Mononuclear cell (primary cell): Measurements from ENCODE around the gene ANKRD33B. TPM values are rescaled to one million over a fixed set of nuclear protein-coding genes. Genes with fewer than 3 reads are reported as not detected.

Source experiments
- H3K27me3 ChIP-seq: 2 replicates; pipeline ENCODE4 v1.6.0; 2011; ENCODE audit warnings: low read length, control low read depth; ENCODE audit not compliant: insufficient read depth
- H3K4me1 ChIP-seq: 2 replicates; pipeline ENCODE4 v1.5.1; 2011; ENCODE audit warnings: mild to moderate bottlenecking, low read length, control low read depth; ENCODE audit not compliant: insufficient read depth
- H3K4me3 ChIP-seq: 2 replicates; pipeline ENCODE4 v1.5.1; 2011; ENCODE audit warnings: mild to moderate bottlenecking, low read length, moderate library complexity
- H3K9me3 ChIP-seq: 2 replicates; pipeline ENCODE4 v1.5.1; 2011; ENCODE audit warnings: low read depth, mild to moderate bottlenecking, control low read depth, low read length
- total RNA-seq: library from RNA; depleted of rRNA; stranded (reverse); fragments of >200 nt; gene quantifications from one replicate; pipeline ENCODE4 v1.2.3, GENCODE V29; 2012

The ANKRD33B gene
- total RNA-seq, 1 donor, result 2.7 TPM

- Histone ChIP-seq H3K4me3 (no peak overlapping the region), H3K4me1 (peaks cover 15% of the 10 kb centered on the region), H3K27me3 (no peaks in the 10 kb centered on the region), H3K9me3 (no peaks in the 10 kb centered on the region)
These were observed 85.2 kb downstream of the ANKRD33B start for GRCh38 chr5:10648806-10649665.

DNA sequence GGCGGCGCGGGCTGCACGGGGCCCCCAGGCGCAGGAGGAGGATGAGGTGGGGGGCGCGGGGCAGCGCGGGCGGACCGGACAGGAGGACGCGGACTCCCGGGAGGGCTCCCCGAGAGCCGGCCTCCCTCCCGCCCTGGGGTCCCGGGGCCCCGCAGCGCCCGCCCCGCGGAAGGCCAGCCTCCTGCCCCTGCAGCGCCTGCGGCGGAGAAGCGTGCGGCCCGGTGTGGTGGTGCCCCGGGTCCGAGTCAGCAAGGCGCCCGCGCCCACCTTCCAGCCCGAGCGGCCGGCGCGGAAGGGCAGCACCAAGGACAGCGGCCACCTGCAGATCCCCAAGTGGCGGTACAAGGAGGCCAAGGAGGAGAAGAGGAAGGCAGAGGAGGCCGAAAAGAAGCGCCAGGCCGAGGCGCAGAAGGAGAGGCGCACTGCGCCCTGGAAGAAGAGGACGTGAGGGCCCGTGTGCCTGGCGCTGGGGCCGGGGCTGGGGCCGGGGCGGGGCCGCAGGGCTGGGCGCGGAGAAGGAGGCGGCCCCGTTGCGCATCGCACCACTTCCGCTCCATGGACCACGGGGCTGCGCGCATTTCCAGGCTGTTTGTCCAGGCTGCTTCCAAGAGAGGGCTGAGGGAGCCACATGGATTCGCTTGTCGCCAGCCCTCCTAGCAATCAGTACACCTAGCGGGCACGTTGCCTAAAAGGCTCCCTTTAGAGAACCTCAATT lies 86.0 kb downstream of the ANKRD33B start:
- no peak overlapping the region for H3K4me3 ChIP-seq
- peaks cover 8% of the 10 kb centered on the region for H3K4me1 ChIP-seq
- no peaks in the 10 kb centered on the region for H3K27me3 ChIP-seq
- H3K9me3 ChIP-seq, result no peaks in the 10 kb centered on the region

DNA sequence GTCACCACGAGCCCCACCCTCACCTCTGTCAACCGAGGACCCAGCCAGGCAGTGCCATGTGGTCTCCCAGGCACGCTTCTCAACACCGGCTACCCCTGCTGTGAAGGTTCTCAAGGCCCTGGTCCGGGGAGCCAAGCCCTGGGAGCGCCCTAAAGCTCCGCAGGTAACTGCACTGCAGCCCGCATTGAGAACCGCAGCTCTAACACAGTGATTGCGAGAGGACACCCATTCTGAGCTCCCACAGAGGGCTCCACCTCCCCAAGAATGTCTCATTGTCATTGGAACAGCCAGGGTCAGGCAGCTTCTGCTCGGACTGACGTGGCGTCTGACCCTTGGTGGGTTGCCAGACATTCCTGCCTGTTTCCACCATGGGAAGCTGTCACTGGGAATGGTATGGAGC lies 88.3 kb downstream of the ANKRD33B start:
- no peak overlapping the region for H3K4me3 ChIP-seq
- no peaks in the 10 kb centered on the region for H3K9me3 ChIP-seq
- no peaks in the 10 kb centered on the region for H3K27me3 ChIP-seq
- no peaks in the 10 kb centered on the region for H3K4me1 ChIP-seq

GRCh38 chr5:10652606-10653005 lies 88.7 kb downstream of the ANKRD33B start:
- Histone ChIP-seq H3K27me3 (no peaks in the 10 kb centered on the region), H3K4me1 (no peaks in the 10 kb centered on the region), H3K9me3 (no peaks in the 10 kb centered on the region), H3K4me3 (no peak overlapping the region)

DNA sequence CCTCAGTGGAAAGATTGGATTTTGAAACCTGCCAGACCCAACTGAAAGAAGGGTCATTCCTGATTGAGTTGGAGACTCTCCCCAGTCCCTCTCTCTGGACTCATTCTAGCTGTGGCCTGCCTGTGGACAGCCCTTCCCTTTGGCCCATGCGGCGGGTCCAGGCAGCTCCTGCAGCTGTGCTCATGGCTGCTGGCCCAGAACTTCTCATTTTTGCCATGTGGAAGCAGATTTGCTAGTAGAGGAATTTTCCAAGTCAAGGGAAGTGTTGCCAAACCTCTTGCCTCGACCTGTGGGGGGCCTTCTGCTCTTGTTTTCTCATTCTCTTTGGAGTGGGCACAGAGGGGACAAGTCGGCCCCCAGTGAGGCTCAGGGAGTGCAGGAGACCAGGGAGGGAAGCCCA lies 89.2 kb downstream of the ANKRD33B start:
- no peaks in the 10 kb centered on the region for H3K27me3 ChIP-seq
- H3K9me3 ChIP-seq, result no peaks in the 10 kb centered on the region
- no peaks in the 10 kb centered on the region for H3K4me1 ChIP-seq
- no peak overlapping the region for H3K4me3 ChIP-seq

- H3K27me3 ChIP-seq, result no peaks in the 10 kb centered on the region
- no peak overlapping the region for H3K4me3 ChIP-seq
- H3K4me1 ChIP-seq, result no peaks in the 10 kb centered on the region
- H3K9me3 ChIP-seq, result no peaks in the 10 kb centered on the region
These were observed 90.0 kb downstream of the ANKRD33B start for GRCh38 chr5:10653751-10654400.

- no peaks in the 10 kb centered on the region for H3K9me3 ChIP-seq
- H3K4me1 ChIP-seq, result no peaks in the 10 kb centered on the region
- H3K27me3 ChIP-seq, result no peaks in the 10 kb centered on the region
- H3K4me3 ChIP-seq, result no peak overlapping the region
These were observed 90.7 kb downstream of the ANKRD33B start for GRCh38 chr5:10654566-10654965.

DNA sequence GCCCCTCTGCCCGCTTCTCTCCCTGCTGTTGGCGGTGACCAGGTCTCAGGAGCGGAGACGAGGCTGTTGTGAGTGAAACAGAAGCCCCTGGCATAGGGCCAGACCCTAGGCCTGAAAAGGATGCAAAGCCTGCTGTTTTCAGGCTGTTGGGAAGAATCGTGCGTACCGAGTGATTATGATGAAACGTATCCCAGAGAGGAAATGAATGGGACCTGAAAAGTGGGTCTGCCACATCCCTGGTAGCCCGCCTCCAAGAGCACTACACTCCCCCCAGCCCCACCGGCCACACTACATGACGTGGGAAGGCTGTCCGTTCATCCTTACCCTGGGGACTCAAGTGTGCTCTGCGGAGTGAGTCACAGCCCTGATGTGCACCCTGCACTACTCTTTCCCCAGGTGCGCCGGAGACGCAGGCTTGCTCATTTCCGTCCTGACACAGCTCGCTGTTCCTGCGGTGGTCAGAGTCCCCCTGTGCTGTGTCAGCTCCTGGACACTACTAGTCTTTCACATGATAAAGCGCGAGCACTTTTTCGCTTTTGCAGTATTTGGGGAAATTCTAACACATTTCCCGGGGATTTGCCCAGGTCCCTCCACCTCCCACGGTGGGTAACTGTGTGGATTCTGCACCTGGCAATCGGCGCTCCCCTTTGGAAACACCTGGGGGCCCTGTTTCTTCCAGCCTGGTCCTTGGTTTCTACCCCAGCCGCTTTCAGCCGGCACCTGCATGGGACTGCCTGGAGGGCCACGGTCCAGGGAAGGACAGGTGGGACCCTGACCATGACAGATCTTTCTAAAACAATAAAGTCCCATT lies 91.5 kb downstream of the ANKRD33B start:
- H3K9me3 ChIP-seq, result no peaks in the 10 kb centered on the region
- no peak overlapping the region for H3K4me3 ChIP-seq
- no peaks in the 10 kb centered on the region for H3K4me1 ChIP-seq
- no peaks in the 10 kb centered on the region for H3K27me3 ChIP-seq

GRCh38 chr5:10655972-10656830 lies 92.3 kb downstream of the ANKRD33B start:
- no peaks in the 10 kb centered on the region for H3K4me1 ChIP-seq
- H3K27me3 ChIP-seq, result no peaks in the 10 kb centered on the region
- H3K4me3 ChIP-seq, result no peak overlapping the region
- H3K9me3 ChIP-seq, result no peaks in the 10 kb centered on the region

DNA sequence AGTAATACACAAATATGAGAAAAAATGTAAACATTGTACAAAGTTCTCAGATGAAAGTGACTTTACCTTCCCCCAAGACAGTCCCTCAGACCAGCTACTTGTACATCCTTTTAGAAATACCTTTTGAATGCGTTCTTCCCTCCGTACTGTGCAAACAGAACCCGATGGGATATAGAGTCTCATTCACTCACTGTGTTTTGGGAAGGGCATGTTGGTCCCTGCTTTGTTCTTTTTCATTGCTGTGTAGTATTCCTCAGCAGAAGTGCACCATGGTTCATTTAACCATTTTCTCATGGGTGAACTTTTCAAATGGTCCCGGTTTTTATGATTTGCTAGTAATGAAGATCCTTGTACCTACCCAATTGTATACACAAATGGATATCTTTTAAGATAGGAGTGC lies 94.4 kb downstream of the ANKRD33B start:
- Histone ChIP-seq H3K4me3 (no peak overlapping the region), H3K4me1 (peaks cover 8% of the 10 kb centered on the region), H3K9me3 (no peaks in the 10 kb centered on the region)

DNA sequence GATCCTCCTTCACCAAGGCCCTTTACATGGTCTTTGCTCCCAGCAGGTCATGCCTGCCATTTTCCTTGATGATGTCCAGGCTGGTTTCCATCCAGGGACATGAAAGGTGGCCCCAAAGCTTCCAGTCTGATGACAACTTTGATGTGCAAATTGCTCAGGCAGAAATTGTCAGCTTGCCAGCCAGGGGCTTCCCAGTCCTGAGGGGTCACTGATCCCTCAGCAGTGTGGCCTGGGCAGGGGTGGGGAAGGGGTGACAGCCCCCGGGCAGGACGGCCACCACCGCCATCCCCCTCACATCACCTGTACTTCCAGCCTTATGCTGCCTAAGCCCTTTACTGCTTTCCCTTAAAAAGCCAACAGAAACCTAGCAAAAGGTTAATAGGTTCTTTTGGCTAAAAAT lies 96.3 kb downstream of the ANKRD33B start:
- no peaks in the 10 kb centered on the region for H3K9me3 ChIP-seq
- H3K4me1 ChIP-seq, result peaks cover 8% of the 10 kb centered on the region
- no peaks in the 10 kb centered on the region for H3K27me3 ChIP-seq
- no peak overlapping the region for H3K4me3 ChIP-seq

More for the DNA sequence above, 94.4 kb downstream of the ANKRD33B start:
- no peaks in the 10 kb centered on the region for H3K27me3 ChIP-seq

DNA sequence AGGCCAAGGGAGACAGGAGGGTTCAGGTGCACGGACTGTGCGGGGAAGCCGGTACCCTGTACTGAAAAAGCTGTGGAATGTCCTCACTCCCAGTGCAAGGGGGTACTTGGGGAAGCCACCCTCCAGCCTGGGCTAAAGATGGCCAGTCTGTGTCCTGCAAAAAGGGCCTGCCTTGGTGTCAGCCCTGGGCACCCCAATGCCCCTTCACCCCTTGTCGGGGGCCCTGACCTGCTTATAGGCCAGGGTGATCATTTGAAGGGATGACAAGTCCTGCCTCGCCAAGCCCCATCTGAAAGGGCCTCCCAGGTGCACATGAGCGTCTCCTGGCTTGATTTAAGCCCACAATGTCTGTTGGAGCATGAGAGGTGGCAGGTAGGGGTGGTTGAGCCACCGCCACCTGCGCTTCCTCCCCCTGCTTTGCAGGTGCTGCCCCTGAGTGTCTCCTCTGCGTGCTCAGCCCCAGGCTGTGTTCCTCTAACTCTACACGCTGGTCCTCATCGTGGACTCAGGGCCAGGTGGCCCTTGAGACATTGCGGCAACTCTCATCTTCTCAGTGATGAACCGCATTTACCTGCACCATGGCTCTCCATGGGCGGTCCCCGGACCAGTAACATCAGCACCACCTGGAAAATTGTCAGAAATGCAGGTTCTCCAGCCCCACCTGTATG lies 97.0 kb downstream of the ANKRD33B start:
- peaks cover 8% of the 10 kb centered on the region for H3K4me1 ChIP-seq
- no peak overlapping the region for H3K4me3 ChIP-seq
- H3K9me3 ChIP-seq, result no peaks in the 10 kb centered on the region
- no peaks in the 10 kb centered on the region for H3K27me3 ChIP-seq

- H3K9me3 ChIP-seq, result no peaks in the 10 kb centered on the region
- H3K27me3 ChIP-seq, result no peaks in the 10 kb centered on the region
- H3K4me1 ChIP-seq, result peaks cover 8% of the 10 kb centered on the region
- H3K4me3 ChIP-seq, result no peak overlapping the region
These were observed 97.5 kb downstream of the ANKRD33B start for GRCh38 chr5:10661401-10661800.
